HCT116 (cell line): ENCODE results near the gene PRSS56.

Experiments used
- ELF1 ChIP-seq: IDR thresholded peaks from 2 replicates; pipeline ENCODE4 v1.6.1; 2012; ENCODE audit warnings: low read depth, borderline replicate concordance
- EZH2 ChIP-seq: fragments of 200-600 bp; sonication (generic); IDR thresholded peaks from 2 replicates; pipeline ENCODE4 v1.6.1; 2017; ENCODE audit warnings: antibody characterized with exemption, mixed run types
- JUND ChIP-seq: IDR thresholded peaks from 2 replicates; pipeline ENCODE4 v1.6.1; 2012
- POLR2A ChIP-seq: IDR thresholded peaks from 2 replicates; pipeline ENCODE4 v1.7.0; 2011; ENCODE audit warnings: borderline replicate concordance; ENCODE audit not compliant: insufficient read depth, insufficient read length; ENCODE audit errors: extremely low read depth
- POLR2AphosphoS5 ChIP-seq: IDR thresholded peaks from 2 replicates; pipeline ENCODE4 v1.6.1; 2011; ENCODE audit warnings: mild to moderate bottlenecking, low read depth, low read length, moderate library complexity
- TCF7L2 ChIP-seq: IDR thresholded peaks from 2 replicates; pipeline ENCODE4 v1.7.0; 2011; ENCODE audit warnings: borderline replicate concordance, inconsistent platforms; ENCODE audit not compliant: insufficient read depth, insufficient read length; ENCODE audit errors: extremely low read depth
- ZNF274 ChIP-seq: fragments of 200-500 bp; sonication (Bioruptor generic); IDR thresholded peaks from 2 replicates; pipeline ENCODE4 v1.6.1; 2014; ENCODE audit warnings: mild to moderate bottlenecking, low read depth, low read length, inconsistent platforms
- TF ChIP-seq, protein P1 (sequence below), 3 experiments: fragments of 200-600 bp in 1 of 3; sonication (generic) in 1 of 3; IDR thresholded peaks in 2 of 3; conservative IDR thresholded peaks in 1 of 3; 2 replicates each; pipeline ENCODE4 v1.5.1; 2012 to 2017; ENCODE audit warnings: low read depth in 2 of 3, low read length in 2 of 3, antibody characterized with exemption in 1 of 3, borderline replicate concordance in 1 of 3, control low read depth in 1 of 3, mild to moderate bottlenecking in 1 of 3, mixed read lengths in 1 of 3, mixed run types in 1 of 3, moderate library complexity in 1 of 3; ENCODE audit not compliant: insufficient read depth in 1 of 3
- TF ChIP-seq, protein P2 (sequence below): IDR thresholded peaks from 2 replicates; pipeline ENCODE4 v1.6.1; 2012; ENCODE audit warnings: low read depth

DNA sequence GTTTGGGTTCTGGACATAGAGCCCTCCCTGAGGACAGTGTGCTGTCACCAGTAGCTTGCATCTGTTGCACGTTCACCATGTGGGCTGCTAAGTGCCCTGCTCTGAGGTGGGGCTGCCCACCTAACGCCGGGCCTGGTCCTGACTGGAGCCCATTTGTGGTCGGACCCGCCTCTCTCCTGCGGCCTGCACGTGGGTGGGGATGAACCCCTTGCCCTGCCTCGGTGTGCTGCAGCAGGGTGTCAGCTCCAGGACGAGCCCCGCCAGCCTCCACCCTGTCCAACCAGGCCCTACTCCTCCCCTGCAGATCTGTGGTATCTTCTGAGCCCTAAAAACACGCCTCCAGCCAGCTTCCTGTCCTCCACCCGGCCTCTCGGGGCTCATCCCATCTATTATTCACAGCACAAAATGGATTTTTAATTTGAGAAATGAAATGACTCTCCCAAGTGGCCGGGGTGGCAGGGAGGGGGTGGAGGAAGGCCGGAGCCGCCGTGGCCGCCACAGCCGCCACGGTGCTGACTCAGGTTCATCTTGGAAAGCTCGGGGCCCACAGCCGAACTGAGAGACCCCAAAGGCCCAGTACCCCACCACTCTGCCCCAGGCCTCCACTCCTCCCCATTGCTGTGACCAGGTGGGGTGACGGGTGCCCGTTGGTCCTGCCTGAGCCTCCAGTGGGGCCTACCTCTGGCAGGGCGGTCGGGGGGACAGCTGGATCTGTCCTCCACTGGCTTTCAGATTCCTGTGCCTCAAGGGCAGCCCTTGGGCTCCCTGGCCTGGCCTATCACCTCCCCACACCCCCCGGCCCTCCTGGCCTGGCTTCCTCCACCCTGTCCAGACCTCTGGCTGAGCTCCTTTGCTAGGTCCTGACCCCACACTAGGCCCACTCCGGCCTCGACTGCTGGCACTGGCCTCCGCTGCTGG is 29.7 kb upstream of the PRSS56 start:
- TF ChIP-seq, protein P1, sequence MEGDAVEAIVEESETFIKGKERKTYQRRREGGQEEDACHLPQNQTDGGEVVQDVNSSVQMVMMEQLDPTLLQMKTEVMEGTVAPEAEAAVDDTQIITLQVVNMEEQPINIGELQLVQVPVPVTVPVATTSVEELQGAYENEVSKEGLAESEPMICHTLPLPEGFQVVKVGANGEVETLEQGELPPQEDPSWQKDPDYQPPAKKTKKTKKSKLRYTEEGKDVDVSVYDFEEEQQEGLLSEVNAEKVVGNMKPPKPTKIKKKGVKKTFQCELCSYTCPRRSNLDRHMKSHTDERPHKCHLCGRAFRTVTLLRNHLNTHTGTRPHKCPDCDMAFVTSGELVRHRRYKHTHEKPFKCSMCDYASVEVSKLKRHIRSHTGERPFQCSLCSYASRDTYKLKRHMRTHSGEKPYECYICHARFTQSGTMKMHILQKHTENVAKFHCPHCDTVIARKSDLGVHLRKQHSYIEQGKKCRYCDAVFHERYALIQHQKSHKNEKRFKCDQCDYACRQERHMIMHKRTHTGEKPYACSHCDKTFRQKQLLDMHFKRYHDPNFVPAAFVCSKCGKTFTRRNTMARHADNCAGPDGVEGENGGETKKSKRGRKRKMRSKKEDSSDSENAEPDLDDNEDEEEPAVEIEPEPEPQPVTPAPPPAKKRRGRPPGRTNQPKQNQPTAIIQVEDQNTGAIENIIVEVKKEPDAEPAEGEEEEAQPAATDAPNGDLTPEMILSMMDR (IDR thresholded peaks at IDR 0.05 in 2 of 3, conservative IDR thresholded peaks at IDR 0.05 in 1 of 3; ENCODE audit: borderline replicate concordance in 1 of 3, insufficient read depth in 1 of 3, low read depth in 2 of 3, low read length in 2 of 3): no peak
- TF ChIP-seq EZH2 (no peak), JUND (no peak), POLR2A (no peak), POLR2AphosphoS5 (no peak), ZNF274 (no peak), ELF1 (no peak), TCF7L2 (no peak)
- TF ChIP-seq, protein P2, sequence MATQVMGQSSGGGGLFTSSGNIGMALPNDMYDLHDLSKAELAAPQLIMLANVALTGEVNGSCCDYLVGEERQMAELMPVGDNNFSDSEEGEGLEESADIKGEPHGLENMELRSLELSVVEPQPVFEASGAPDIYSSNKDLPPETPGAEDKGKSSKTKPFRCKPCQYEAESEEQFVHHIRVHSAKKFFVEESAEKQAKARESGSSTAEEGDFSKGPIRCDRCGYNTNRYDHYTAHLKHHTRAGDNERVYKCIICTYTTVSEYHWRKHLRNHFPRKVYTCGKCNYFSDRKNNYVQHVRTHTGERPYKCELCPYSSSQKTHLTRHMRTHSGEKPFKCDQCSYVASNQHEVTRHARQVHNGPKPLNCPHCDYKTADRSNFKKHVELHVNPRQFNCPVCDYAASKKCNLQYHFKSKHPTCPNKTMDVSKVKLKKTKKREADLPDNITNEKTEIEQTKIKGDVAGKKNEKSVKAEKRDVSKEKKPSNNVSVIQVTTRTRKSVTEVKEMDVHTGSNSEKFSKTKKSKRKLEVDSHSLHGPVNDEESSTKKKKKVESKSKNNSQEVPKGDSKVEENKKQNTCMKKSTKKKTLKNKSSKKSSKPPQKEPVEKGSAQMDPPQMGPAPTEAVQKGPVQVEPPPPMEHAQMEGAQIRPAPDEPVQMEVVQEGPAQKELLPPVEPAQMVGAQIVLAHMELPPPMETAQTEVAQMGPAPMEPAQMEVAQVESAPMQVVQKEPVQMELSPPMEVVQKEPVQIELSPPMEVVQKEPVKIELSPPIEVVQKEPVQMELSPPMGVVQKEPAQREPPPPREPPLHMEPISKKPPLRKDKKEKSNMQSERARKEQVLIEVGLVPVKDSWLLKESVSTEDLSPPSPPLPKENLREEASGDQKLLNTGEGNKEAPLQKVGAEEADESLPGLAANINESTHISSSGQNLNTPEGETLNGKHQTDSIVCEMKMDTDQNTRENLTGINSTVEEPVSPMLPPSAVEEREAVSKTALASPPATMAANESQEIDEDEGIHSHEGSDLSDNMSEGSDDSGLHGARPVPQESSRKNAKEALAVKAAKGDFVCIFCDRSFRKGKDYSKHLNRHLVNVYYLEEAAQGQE: no peak
